ENCODE measurements around the gene DCLK1.
A peak's percentile ranks its signal among the peaks of the same experiment; 100 is the strongest.

DCLK1 gene

GRCh38 chr13:35817642-35818607, 313.3 kb downstream of the DCLK1 start:
- no peak for DNase-seq

GRCh38 chr13:35814605-35815011, 316.6 kb downstream of the DCLK1 start:
- DNase-seq: no peak

- DNase-seq: no peak
Observed at GRCh38 chr13:35812736-35813135, 318.4 kb downstream of the DCLK1 start.

- DNase-seq: no peak
Observed at GRCh38 chr13:35810321-35810720, 320.9 kb downstream of the DCLK1 start.

DNA sequence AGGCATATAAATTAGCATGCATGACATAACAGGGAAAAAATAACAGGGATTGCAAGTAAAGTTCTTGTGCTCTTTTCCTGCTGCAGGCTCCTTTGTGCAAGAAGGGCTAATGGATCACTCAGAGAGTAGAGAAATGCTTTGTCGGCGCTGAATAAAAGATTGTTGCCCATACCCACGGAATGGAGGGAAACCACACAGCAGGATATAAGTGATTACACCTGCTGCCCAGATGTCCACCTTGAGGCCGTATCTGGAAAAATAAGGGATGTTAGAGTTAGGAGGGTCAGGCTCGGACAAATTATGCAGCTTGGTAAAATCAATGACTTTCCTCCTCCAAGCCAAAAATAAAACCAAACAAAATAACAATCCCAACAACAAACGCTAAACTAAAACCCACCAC, 322.3 kb downstream of the DCLK1 start:
- no peak for DNase-seq

- no peak for DNase-seq
Observed at GRCh38 chr13:35804901-35805300, 326.3 kb downstream of the DCLK1 start.

GRCh38 chr13:35797991-35798390, 333.2 kb downstream of the DCLK1 start:
- peak; percentile 52 for DNase-seq

DNA sequence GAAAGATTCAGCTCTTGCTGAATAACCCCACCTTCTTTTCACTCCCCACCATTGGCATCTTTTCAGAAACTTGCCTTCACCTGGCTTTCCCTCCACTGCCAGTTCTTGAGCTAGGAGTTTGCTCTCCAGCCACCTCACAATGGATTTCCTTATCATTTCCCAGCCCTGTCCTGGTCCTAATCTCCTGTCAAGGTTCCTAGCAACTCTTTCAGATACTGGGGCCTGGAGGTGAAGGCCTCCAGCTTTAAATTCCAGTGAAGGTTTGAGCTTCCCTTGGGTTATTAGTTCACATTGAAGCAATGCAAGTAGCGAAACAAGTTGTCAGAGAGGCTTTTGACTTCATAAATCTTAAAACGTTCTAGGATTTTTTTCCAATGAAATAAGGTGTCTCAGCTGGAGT, 333.9 kb downstream of the DCLK1 start:
- no peak for DNase-seq

GRCh38 chr13:35796623-35797022, 334.6 kb downstream of the DCLK1 start:
- DNase-seq: no peak

- DNase-seq: no peak
Observed at GRCh38 chr13:35794734-35795389, 336.3 kb downstream of the DCLK1 start.

- no peak for DNase-seq
Observed at GRCh38 chr13:35793823-35794222, 337.4 kb downstream of the DCLK1 start.

DNA sequence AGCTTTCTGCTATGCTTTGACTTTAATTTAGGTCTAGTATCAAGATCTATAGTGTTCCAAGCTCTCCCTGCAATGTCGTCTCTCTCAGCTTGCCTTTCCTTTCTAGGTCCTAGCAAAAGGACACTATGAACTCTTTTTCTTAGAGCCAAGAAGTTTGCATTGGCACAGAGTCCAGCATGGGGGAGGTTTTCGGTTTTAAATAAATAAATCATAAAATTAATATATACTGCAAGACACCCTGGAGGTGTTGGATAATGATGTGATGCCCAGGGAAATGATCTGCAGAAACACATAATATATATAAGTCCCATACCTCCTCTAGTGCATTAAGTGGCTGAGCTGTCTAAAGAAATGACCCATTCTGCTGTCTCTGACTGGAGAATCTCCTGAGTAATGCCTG, 338.3 kb downstream of the DCLK1 start:
- no peak for DNase-seq

DNA sequence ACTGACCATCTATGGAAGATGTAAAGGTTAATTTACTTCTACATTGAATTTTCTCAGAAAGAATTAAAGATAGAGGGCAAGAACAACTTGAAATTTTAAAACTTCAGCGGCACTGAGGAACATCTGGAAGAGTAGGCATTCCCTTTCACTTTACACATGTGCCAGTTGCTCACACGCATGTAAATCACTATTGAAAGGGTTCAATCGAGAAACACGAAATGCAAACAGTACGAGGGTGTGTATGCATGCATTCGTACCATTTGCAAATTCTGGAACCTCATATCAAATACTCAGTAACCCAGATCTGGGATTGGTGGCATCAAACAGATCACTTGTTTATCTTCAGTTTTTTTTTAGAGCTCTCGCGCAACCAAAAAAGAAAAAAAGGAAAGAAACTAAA, 339.2 kb downstream of the DCLK1 start:
- DNase-seq: no peak

- DNase-seq: no peak
Observed at GRCh38 chr13:35791184-35791851, 339.9 kb downstream of the DCLK1 start.

DNA sequence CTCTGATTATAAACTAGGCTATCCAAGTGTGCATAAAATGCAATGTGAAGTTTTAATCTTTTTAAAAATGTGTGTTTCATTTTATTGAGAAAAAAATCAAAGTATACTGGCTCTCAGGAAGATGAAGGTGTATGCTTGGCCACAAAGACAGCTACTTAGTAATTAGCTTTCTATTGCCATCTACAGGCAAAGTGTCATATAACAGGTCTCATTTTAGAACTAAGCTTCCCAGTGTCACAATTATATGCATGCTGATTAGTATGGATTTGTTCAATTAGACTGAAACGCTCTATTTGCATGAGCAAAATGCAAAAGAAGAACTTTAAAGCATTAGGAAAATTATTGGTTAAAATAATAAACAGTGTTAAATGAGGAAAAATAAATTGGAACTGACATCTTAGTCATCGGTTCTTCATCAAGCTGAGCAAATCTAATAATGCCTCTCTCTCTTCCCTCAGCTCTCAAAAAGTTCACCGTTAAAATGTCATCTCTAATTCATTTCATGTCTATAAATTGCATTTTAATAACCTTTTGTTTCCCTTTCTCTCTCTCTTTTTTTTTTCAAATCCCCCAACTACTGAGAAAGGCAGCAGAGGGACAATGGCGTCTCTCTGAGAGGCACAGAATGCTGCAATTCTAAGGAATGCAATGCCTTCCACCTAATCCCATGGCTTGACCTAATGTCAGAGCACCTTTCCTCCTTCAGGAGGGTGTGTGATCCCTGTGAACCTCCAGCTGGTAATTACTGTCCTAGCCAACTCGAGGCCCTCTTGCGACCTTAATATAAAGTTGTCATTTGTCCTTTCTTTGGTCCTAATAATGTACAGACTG, 341.6 kb downstream of the DCLK1 start:
- peak; percentile 90 for DNase-seq

GRCh38 chr13:35787937-35788336, 343.2 kb downstream of the DCLK1 start:
- DNase-seq: peak; percentile 69

GRCh38 chr13:35785576-35786303, 345.4 kb downstream of the DCLK1 start:
- DNase-seq: peak; percentile 54

DNA sequence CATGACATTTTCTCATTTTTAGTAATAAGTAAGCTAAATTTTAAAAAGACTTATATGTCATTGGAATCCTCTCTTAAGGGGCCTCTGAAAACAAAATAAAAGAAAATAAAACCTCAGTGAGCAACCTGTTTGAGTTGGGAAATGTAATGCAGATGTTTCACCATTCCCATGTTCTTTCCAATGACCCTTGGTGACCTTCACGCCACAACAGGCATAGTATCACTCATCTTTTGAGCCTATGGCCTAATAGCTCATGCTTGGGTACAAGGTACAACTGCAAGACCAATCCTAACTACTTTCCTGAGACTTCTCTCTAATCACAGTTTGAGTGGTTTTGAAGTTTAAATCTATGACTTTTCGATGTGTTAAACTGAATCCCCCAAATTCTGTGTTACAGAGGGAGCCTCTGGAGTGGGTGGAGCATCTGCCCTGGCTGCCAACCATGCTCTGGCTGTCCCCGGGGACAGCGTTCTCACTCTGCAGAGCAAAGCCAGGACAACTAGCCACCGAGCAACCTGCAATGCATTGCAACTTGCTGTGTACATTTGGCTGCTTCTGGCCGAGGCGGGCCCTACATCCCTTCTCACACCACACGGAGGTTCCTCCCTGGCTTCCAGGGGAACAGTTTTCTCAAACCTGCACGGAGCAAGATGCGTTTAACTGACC, 346.8 kb downstream of the DCLK1 start:
- no peak for DNase-seq

DNA sequence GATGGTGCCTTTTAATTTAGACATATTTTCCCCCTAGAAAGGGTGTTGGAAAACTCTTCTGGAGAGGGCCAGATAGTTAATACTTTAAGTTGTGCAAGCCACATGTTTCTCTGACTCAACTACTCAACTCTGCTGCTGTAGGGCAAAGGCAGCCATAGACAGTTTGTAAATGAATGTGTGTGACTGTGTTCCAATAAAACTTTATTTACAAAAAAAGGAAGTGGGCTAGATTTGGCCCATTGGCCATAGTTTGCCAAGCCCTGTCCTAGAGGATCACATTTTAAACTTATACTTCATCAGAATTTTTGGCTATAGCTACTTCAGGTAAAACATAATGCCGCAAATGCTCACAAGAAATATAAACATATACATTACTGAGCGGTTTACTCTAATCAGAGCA, 348.4 kb downstream of the DCLK1 start:
- no peak for DNase-seq

DNA sequence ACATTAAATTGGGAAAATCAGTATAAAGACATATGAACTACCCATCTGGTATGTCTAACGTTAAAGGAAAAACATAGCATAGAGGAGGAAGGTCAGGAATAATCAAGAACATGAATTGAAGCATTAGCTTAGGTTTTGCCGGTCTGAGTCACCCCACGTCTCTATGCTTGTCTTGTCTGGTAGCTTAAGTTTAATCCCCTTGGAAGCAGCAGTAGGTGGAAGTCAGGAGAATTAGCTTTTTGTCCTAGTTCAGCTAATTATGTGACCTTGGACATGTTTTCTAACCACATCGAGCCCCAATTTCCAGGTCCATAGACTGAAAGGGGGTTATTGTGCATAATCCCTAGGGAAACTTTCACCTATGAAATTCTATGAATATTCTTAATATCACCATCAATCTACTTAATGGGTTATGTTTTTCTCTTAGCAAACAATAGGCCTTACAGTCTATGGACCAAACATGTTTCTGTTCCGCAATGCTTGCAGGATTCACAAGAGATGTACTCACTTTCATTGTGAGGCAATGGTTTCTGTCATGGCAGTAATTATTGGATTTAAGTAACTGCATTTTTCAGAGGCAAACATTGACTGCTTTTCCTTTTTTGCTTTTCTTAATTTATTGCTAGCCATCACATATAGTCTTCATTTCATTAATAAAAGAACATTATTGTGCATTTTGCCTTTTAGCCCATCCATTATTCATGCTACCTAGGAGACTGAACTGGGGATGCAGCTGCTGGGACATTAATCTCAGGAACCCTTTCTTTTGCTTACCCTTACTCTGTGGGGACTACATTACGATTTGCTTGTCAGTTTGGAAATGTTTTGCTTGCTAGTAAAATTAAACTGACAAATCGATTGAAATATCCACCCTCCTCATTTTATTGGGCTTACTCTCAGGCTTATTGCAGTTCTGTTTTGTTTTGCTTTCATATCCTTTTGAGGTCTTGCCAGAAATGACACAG, 349.9 kb downstream of the DCLK1 start:
- DNase-seq: peak; percentile 52
